GM19324 (cell line): ENCODE measurements around the gene TWNK.
A peak's percentile ranks its signal among the peaks of the same experiment; 100 is the strongest.
"Not testable (repeated sequence)": the region's sequence is repeated elsewhere in the genome, so short reads cannot be mapped to it uniquely, and the experiment has no call there.

Experiments
- ATAC-seq: cut with Tn5 transposase; IDR thresholded peaks from one replicate; pipeline ENCODE4 v1.9.1; 2021; ENCODE audit warnings: mild to moderate bottlenecking, moderate library complexity; ENCODE audit not compliant: unreplicated experiment, low FRiP score

The TWNK gene

GRCh38 chr10:101027106-101027720 lies 39.9 kb downstream of the TWNK start:
- no peak for ATAC-seq

GRCh38 chr10:101028446-101029337 lies 41.3 kb downstream of the TWNK start:
- ATAC-seq, result no peak

DNA sequence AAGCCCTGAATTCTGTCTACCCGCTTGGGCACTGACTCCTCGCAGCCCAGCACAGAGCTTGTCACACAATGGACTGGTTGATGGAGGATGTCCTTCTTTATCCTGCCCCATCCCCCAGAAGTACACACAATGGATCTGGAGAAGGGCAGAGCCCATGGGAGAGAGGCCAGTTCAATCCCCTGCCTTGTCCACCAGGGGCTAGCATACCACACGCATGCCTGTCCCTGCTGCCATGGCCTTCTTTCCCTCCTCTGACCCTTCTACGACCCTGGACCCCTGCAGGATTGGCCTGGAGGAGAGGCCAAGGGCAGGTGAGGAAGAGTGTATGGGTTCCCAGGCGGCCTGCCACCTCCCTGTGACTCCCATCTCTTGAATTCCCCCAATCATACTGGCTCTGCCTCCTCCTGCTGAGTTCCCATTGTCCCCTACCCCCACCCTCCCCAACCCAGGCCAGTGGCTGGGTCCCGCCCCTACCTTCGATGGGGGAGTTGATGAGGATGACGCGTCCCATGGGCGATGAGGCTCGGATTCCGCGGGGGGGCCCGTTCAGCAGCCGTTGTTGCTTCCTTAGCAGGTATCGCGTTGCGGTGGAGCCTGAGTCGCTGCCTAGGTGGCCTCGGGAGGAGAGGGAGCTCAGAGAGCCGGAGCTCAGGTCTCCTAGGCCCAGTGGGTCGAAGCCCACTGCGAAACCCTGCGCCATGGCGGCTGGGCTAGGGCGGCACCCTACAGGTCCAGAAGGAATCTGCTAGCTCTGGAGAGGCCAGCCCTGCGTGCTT lies 42.4 kb downstream of the TWNK start:
- no peak for ATAC-seq

- ATAC-seq, result no peak
Observed at GRCh38 chr10:101030496-101031127, 43.3 kb downstream of the TWNK start.

DNA sequence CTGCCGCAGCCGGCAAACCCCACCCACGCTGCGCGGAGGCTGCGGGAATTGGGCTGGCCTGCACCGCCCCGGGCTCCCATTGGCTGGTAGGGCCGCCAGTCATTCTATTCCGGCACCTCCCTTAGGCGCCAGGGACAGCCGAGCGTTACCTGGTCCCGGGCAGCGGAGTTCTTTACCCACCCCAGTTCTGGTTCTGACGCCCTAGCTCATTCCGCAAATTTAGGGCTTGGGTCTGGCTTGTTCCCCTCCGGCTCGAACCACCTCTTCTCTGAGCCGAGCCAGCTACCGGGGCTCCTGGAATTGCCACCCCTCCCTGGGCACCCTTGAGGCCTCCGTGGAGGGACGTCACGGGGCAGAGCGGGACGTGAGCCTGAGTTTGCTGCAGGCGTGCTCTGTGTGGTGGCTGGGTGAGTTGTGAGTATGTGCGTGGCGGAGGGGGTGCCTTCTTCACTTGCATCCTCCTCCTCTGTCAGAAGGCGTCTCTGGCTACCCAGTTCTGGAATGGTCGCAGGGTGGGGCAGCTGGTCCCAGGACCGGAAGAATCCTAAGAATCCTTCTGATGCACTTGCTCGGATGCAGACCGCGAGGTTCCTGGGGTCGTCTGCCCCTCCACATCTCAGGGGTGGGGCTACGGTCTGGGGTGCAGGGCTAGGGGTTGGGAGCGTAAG lies 43.9 kb downstream of the TWNK start, which contains the start of the genes PDZD7 and SFXN3:
Gene PDZD7, minus strand, starts transcription at position 2 of the 668 bp plus-strand sequence. CDS start 910 bp downstream, outside the sequence.
Gene SFXN3, plus strand, starts transcription at position 107 of the 668 bp plus-strand sequence. CDS start 3,461 bp downstream, outside the sequence.
- ATAC-seq, result peak; percentile 89

GRCh38 chr10:101031796-101032636 lies 44.7 kb downstream of the TWNK start:
- no peak for ATAC-seq

- ATAC-seq, result no peak
Observed at GRCh38 chr10:101032637-101033224, 45.4 kb downstream of the TWNK start.

- ATAC-seq, result no peak
Observed at GRCh38 chr10:101033276-101033675, 45.9 kb downstream of the TWNK start.

DNA sequence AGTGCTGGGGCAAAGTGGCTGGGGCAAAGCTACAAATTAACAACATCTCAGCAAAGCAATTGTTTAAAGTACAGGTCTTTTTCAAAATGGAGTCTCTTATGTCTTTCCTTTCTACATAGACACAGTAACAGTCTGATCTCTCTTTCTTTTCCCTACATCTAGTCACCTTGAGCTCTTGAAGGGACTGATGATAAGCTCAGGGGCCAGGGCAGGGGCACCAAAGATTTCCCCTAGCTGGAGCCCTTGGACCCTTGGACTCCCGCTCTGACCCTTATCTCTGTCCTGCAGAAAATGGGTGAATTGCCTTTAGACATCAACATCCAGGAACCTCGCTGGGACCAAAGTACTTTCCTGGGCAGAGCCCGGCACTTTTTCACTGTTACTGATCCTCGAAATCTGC lies 47.1 kb downstream of the TWNK start:
- not testable (repeated sequence) for ATAC-seq

DNA sequence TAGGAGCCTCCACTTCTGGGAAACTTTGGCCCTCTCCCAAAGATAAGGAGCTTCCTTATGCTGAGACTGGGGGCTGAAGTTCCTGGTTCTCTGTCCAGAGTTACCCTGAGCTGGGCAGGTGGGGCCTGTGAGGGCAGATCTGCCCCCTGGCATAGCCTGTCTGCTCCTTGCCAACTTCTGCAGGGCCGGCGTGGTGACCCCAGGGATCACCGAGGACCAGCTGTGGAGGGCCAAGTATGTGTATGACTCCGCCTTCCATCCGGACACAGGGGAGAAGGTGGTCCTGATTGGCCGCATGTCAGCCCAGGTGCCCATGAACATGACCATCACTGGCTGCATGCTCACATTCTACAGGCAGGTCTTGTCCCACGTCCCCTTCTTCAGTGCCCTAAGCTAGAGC lies 48.0 kb downstream of the TWNK start:
- no peak for ATAC-seq

GRCh38 chr10:101035916-101036702 lies 48.8 kb downstream of the TWNK start:
- no peak for ATAC-seq

GRCh38 chr10:101036726-101037125 lies 49.4 kb downstream of the TWNK start:
- ATAC-seq, result no peak

GRCh38 chr10:101038484-101038883 lies 51.1 kb downstream of the TWNK start:
- ATAC-seq, result no peak

- ATAC-seq, result no peak
Observed at GRCh38 chr10:101040061-101040460, 52.7 kb downstream of the TWNK start.

- no peak for ATAC-seq
Observed at GRCh38 chr10:101040851-101041250, 53.5 kb downstream of the TWNK start.

DNA sequence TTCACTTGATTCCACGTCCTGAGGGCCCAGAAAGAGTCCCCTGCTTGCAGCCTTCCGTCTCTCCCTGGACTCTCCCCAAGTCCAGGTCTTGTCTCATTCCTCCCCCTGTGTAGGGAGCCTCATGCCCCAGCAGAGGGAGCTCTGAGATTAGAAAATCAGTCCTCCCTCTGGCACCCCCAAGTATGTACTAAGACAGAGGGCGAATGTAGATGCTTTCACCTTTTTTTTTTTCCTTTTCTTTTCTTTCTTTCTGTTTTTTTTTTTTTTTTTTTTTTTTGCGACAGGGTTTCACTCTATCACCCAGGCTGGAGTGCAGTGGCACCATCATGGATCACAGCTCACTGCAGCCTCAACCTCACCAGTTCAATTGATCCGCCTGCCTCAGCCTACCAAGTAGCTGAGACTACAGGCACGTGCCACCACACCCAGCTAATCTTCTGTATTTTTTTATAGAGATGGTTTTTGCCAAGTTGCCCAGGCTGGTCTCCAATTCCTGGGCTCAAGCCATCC lies 54.0 kb downstream of the TWNK start:
- ATAC-seq, result peak; percentile 43

GRCh38 chr10:101042118-101042517 lies 54.8 kb downstream of the TWNK start:
- no peak for ATAC-seq
